Tibial nerve (tissue), 3 donors: ENCODE results near the gene FAM47B.

Experiments
- CTCF ChIP-seq, 5 experiments: fragments of 200-600 bp in 3 of 5; fragments of 450-650 bp in 2 of 5; sonication (generic) in 3 of 5; IDR thresholded peaks; one replicate each; pipeline ENCODE4 v1.5.1; 2016 to 2019; ENCODE audit warnings: antibody characterized with exemption in 5 of 5, mild to moderate bottlenecking in 3 of 5, moderate library complexity in 2 of 5
- POLR2A ChIP-seq, 2 donors: fragments of 450-650 bp; IDR thresholded peaks; one replicate each; pipeline ENCODE4 v1.6.1; 2017; ENCODE audit warnings: antibody characterized with exemption in 2 of 2, mild to moderate bottlenecking in 2 of 2, moderate library complexity in 2 of 2

GRCh38 chrX:34900691-34901090 is 41.9 kb upstream of the FAM47B start:
- TF ChIP-seq CTCF (IDR thresholded peaks at IDR 0.05) (no peak), POLR2A (IDR thresholded peaks at IDR 0.05) (no peak)
